Testis (tissue), 3 donors: ENCODE results near the gene PGBD2. TPM values are rescaled to one million over a fixed set of nuclear protein-coding genes. Genes with fewer than 3 reads are reported as not detected.
"Not testable (repeated sequence)": the region's sequence is repeated elsewhere in the genome, so short reads cannot be mapped to it uniquely, and the experiment has no call there.

ENCODE experiments used
- DNase-seq: peaks from one replicate; pipeline ENCODE4 v3.0.0-alpha.2; 2019
- H3K27ac ChIP-seq, 2 donors: fragments of 200-600 bp; sonication (generic); one replicate each; pipeline ENCODE4 v1.5.1; 2019
- H3K27me3 ChIP-seq: fragments of 200-600 bp; sonication (generic); one replicate; pipeline ENCODE4 v1.5.1; 2019
- H3K36me3 ChIP-seq: fragments of 200-600 bp; sonication (generic); one replicate; pipeline ENCODE4 v1.5.1; 2017; ENCODE audit warnings: low read depth; ENCODE audit errors: missing control alignments
- H3K4me1 ChIP-seq: fragments of 200-600 bp; sonication (generic); one replicate; pipeline ENCODE4 v1.5.1; 2019
- H3K4me3 ChIP-seq, 2 donors: fragments of 200-600 bp; sonication (generic); one replicate each; pipeline ENCODE4 v1.5.1; 2017 to 2019
- H3K9me3 ChIP-seq: fragments of 200-600 bp; sonication (generic); one replicate; pipeline ENCODE4 v1.5.1; 2017
- POLR2A ChIP-seq: fragments of 450-650 bp; IDR thresholded peaks from one replicate; pipeline ENCODE4 v1.6.1; 2017; ENCODE audit warnings: antibody characterized with exemption, mild to moderate bottlenecking, moderate library complexity
- WGBS, 2 donors: methylation state at CpG; one replicate each; pipeline ENCODE4 v1.1.5; 2018; 5-methylcytosine and 5-hydroxymethylcytosine counted together
- intact Hi-C: fragments of 100-400 bp; cut with DNase I; formaldehyde crosslinking; loops from one replicate; pipeline ENCODE4 v1.15.1; 2023; ENCODE audit warnings: low total_unique reads
- polyA plus RNA-seq: library from polyadenylated mRNA; stranded (reverse); fragments of 350-450 nt; fragmentation: Illumina TruSeq; extraction: RNeasy Lipid Tissue Mini Kit (QIAGEN cat#74804); gene quantifications from one replicate; pipeline ENCODE4 v1.2.3, GENCODE V29; 2014; ENCODE audit warnings: low read depth, low replicate concordance; ENCODE audit not compliant: insufficient read depth
- total RNA-seq, 2 donors: library from RNA; depleted of rRNA; stranded (reverse); fragments of >200 nt; gene quantifications; one replicate each; pipeline ENCODE4 v1.2.3, GENCODE V29; 2016
- TF ChIP-seq, protein P1 (sequence below), 3 experiments: fragments of 450-650 bp in 2 of 3; fragments of 200-600 bp in 1 of 3; sonication (generic) in 1 of 3; IDR thresholded peaks; one replicate each; pipeline ENCODE4 v1.5.1; 2016 to 2019; ENCODE audit warnings: antibody characterized with exemption in 3 of 3, mild to moderate bottlenecking in 2 of 3, moderate library complexity in 1 of 3

The PGBD2 gene
- total and polyA plus RNA-seq, 3 donors from 2014 or later: 12.2 to 18.8 (median 13.5) TPM

DNA sequence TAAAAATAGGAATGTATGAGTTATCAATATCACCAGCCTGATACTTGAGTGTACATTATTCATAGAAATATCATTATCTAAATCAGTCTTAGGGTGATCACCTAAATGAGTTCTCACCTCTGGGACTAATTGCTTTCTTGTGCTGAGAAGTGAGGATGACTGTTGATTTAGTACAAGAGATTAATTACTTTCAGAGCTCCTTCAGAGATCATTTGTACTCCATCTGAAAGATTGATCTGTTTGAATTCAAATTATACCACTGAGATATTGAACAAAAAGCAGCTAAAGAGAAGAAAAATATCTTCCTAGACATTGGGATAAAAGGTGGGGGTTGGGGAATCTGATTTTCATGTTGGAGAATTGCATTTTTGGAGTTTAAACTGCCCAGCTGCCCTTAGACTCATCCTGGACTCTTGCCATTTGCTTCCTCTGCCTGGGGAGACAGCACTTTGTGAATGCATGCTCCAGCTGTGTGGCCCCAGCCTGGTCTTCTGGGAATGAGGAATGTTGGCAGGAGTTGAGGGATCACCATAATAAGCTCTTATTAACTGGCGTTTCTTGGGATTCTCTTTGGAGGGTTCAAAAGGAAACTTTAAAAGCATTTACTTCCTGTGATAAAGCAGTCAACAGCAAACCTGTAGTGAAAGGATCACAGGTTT lies 19.7 kb upstream of the PGBD2 start:
- Histone ChIP-seq H3K4me1 (no peaks in the 10 kb centered on the region), H3K36me3 (no peaks in the 10 kb centered on the region), H3K4me3 (no peak overlapping the region), H3K9me3 (no peaks in the 10 kb centered on the region), H3K27me3 (no peaks in the 10 kb centered on the region), H3K27ac (no peak overlapping the region)
- intact Hi-C loops: no loop called here
- 15 to 41% methylated on average over 1 of the region's 1 CpG for WGBS, 2 donors
- no peak for TF ChIP-seq POLR2A
- TF ChIP-seq, protein P1, sequence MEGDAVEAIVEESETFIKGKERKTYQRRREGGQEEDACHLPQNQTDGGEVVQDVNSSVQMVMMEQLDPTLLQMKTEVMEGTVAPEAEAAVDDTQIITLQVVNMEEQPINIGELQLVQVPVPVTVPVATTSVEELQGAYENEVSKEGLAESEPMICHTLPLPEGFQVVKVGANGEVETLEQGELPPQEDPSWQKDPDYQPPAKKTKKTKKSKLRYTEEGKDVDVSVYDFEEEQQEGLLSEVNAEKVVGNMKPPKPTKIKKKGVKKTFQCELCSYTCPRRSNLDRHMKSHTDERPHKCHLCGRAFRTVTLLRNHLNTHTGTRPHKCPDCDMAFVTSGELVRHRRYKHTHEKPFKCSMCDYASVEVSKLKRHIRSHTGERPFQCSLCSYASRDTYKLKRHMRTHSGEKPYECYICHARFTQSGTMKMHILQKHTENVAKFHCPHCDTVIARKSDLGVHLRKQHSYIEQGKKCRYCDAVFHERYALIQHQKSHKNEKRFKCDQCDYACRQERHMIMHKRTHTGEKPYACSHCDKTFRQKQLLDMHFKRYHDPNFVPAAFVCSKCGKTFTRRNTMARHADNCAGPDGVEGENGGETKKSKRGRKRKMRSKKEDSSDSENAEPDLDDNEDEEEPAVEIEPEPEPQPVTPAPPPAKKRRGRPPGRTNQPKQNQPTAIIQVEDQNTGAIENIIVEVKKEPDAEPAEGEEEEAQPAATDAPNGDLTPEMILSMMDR (IDR thresholded peaks at IDR 0.05): no peak
- no peak for DNase-seq

DNA sequence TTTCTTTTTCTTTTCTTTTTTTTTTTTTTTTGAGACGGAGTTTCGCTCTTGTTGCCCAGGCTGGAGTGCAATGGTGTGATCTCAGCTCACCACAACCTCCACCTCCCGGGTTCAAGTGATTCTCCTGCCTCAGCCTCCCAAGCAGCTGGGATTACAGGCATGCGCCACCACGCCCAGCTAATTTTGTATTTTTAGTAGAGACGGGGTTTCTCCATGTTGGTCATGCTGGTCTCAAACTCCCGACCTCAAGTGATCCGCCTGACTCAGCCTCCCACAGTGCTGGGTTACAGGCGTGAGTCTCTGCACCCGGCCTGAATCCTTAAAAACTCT lies 16.2 kb upstream of the PGBD2 start:
- H3K9me3 ChIP-seq, DNase-seq, H3K36me3 ChIP-seq, H3K4me3 ChIP-seq, intact Hi-C loops, H3K4me1 ChIP-seq, H3K27me3 ChIP-seq: not testable (repeated sequence)
- 66 to 70% methylated on average over 8 to 10 of the region's 10 CpGs for WGBS, 2 donors
- H3K27ac ChIP-seq: peak overlapping the region in 1 of 2 donors; percentile 27

DNA sequence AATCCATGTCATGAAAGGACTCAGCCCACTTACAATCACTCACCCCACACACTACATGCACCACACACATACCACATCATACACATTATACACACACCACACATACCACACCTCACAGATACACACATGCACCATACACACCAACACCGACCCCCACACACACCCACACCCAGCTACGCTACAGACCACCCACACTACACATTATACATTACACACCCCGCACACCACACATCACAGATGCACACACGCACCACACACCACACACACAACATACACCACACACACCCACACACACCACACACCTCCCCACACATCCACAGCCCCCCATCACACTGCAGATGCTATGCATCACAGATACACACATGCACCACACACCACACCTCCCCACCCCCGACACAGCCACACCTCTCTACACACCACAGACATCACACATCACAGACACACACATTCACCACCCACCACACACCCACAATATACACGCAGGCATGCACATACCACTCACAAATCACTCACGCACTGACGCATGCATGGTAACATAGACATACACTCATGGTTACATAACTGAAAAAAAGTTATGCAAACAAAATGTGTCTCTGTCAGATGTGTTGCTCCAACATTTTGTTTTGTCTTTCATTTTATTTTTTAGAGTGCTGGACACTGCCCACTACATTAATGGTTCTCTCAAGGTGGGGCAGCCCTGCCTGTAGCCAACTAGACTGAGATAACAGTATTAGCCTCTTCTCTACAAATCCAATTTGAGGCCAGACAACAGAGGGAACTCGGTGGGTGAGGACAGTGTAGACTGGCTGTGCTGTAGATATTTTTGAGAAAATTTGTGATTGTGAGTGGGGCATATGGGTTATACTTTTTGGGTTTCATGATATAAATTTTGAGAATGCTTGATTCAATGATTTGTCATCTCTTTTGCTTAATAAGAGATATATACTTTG lies 15.2 kb upstream of the PGBD2 start:
- WGBS, 2 donors: 88 to 90% methylated on average over 9 of the region's 9 CpGs
- no peaks in the 10 kb centered on the region for H3K9me3 ChIP-seq
- H3K27me3 ChIP-seq: no peaks in the 10 kb centered on the region

DNA sequence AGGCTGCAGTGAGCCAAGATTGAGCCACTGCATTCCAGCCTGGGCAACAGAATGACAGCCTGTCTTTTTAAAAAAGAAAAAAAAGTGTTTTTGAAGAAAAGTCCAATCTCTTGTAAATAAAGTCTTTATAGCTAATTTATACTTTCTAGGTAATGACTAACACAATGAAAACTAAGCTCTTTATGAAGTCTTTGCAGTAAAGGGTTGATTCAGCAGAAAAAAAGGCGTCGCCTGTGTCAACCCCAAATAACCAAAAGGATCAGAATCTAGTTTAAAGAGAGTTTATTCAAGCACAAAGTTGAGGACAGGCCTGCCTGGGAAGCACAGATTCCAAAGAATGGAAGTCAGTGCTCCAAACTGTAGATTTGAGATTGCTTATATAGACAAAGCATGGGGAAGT lies 14.3 kb upstream of the PGBD2 start:
- WGBS, 2 donors: 88 to 93% methylated on average over 2 of the region's 2 CpGs
- DNase-seq: no peak
- Histone ChIP-seq H3K36me3 (no peaks in the 10 kb centered on the region), H3K4me3 (no peak overlapping the region), H3K4me1 (no peaks in the 10 kb centered on the region), H3K27me3 (no peaks in the 10 kb centered on the region), H3K27ac (no peak overlapping the region), H3K9me3 (no peaks in the 10 kb centered on the region)
- TF ChIP-seq, protein P1 (IDR thresholded peaks at IDR 0.05): no peak
- TF ChIP-seq POLR2A: no peak
- intact Hi-C loops: no loop called here

More for the DNA sequence above, 15.2 kb upstream of the PGBD2 start:
- no peak overlapping the region for H3K4me3 ChIP-seq
- no peaks in the 10 kb centered on the region for H3K36me3 ChIP-seq
- intact Hi-C loops: no loop called here
- no peaks in the 10 kb centered on the region for H3K4me1 ChIP-seq
- H3K27ac ChIP-seq: no peak overlapping the region
- TF ChIP-seq POLR2A: no peak
- TF ChIP-seq, protein P1 (IDR thresholded peaks at IDR 0.05): no peak
- DNase-seq: no peak

DNA sequence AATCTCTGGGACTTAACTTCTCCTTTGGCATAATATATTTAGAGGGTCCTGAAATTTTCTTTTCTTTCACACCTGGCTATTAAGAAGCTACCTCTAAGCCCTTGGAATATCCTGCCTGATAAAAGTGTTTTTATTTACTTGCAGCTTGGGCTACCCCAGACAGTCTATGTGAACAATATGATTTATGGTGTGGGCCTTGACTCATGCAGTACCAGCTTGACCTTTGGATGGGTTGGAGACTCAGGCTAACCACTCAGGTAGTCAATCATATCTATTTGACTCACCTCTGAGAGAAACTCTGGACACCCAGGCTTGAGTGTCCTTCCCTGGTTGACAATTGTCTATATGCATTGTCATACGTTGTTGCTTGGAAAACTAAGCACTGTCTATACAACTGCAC lies 13.4 kb upstream of the PGBD2 start:
- Histone ChIP-seq H3K27ac (no peak overlapping the region), H3K36me3 (no peaks in the 10 kb centered on the region), H3K9me3 (no peaks in the 10 kb centered on the region), H3K27me3 (no peaks in the 10 kb centered on the region), H3K4me1 (no peaks in the 10 kb centered on the region), H3K4me3 (no peak overlapping the region)
- 85 to 94% methylated on average over 1 of the region's 1 CpG for WGBS, 2 donors
- intact Hi-C loops: no loop called here
- TF ChIP-seq POLR2A: no peak
- TF ChIP-seq, protein P1 (IDR thresholded peaks at IDR 0.05): no peak
- no peak for DNase-seq
